Fibroblast of the aortic adventitia (primary cell): ENCODE results near the gene SLC22A17. TPM values are rescaled to one million over a fixed set of nuclear protein-coding genes. Genes with fewer than 3 reads are reported as not detected.

Source experiments
- DNase-seq: peaks from one replicate; pipeline ENCODE4 v3.0.0-alpha.2; 2010; ENCODE audit warnings: low read depth
- H3K4me3 ChIP-seq: 2 replicates; pipeline ENCODE4 v1.5.1; 2011; ENCODE audit warnings: low read depth, mild to moderate bottlenecking, control low read depth, low read length, moderate library complexity
- total RNA-seq: library from RNA; depleted of rRNA; stranded (reverse); fragments of >200 nt; gene quantifications from 2 replicates; pipeline ENCODE4 v1.2.3, GENCODE V29; 2012; ENCODE audit warnings: low replicate concordance
- TF ChIP-seq, protein P1 (sequence below): IDR thresholded peaks from 2 replicates; pipeline ENCODE4 v1.5.1; 2011; ENCODE audit warnings: mild to moderate bottlenecking, low read length, control low read depth, inconsistent platforms; ENCODE audit not compliant: insufficient read depth

Gene SLC22A17
- total RNA-seq, 1 donor: 13.4 TPM

DNA sequence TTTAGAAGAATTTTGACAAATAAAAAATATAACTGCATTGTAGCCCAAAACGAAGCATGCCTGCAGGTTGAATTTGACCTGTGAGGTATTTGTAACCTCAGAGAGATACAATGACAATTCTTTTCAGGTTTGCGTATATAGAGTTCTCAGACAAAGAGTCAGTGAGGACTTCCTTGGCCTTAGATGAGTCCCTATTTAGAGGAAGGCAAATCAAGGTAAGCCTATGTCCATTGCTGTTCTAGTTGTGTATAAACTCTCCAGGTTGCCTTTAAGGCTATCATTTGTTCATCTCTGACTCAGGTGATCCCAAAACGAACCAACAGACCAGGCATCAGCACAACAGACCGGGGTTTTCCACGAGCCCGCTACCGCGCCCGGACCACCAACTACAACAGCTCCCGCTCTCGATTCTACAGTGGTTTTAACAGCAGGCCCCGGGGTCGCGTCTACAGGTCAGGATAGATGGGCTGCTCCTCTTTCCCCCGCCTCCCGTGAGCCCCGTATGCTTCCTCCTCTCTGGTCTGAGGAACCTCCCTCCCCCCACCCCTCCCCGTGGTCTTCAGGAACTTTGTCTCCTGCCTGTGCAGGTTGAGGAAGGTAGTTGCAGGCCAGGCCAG lies 28.7 kb downstream of the SLC22A17 start:
- no peak for DNase-seq
- TF ChIP-seq, protein P1, sequence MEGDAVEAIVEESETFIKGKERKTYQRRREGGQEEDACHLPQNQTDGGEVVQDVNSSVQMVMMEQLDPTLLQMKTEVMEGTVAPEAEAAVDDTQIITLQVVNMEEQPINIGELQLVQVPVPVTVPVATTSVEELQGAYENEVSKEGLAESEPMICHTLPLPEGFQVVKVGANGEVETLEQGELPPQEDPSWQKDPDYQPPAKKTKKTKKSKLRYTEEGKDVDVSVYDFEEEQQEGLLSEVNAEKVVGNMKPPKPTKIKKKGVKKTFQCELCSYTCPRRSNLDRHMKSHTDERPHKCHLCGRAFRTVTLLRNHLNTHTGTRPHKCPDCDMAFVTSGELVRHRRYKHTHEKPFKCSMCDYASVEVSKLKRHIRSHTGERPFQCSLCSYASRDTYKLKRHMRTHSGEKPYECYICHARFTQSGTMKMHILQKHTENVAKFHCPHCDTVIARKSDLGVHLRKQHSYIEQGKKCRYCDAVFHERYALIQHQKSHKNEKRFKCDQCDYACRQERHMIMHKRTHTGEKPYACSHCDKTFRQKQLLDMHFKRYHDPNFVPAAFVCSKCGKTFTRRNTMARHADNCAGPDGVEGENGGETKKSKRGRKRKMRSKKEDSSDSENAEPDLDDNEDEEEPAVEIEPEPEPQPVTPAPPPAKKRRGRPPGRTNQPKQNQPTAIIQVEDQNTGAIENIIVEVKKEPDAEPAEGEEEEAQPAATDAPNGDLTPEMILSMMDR: no peak
- H3K4me3 ChIP-seq: no peak overlapping the region

DNA sequence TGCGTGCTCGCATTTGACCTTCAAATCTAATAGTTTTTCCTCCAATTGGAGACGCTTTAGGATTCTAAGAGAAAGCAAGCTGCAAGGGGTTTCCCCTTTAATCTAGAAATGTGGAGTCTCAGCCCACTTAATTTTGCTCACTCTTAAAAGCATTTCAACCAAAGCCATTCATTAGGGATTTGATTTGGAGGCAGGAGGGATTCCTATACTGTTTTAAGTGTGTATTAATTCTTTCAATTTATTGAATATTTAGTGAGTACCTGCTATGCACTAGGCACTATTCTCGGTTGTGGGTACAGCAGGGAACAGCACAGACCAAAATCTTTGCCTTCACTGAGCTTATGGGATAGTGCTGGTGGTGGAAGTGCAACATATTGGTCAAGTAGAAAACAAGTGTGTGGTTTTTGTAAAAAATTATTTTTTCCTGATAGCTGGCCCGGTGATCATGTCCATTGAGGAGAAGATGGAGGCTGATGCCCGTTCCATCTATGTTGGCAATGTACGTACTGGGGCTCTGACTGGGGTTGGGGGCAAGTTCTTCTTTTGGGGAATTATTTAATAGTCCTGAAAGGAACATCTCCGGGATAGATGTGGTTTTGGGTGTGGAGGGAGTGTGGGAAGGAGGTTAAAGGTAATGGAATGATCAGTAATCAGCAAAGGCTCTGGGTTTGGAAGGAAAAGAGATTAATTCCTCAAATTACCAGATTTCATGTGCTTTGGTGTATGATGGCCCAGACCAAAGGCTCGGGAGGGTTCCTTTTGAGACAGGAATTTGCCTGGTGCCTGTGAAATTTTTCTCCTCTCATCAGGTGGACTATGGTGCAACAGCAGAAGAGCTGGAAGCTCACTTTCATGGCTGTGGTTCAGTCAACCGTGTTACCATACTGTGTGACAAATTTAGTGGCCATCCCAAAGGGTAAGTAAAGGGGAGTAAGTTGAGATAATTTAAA lies 29.8 kb downstream of the SLC22A17 start:
- TF ChIP-seq, protein P1: no peak
- no peak for DNase-seq
- H3K4me3 ChIP-seq: peak overlapping the region; percentile 88

DNA sequence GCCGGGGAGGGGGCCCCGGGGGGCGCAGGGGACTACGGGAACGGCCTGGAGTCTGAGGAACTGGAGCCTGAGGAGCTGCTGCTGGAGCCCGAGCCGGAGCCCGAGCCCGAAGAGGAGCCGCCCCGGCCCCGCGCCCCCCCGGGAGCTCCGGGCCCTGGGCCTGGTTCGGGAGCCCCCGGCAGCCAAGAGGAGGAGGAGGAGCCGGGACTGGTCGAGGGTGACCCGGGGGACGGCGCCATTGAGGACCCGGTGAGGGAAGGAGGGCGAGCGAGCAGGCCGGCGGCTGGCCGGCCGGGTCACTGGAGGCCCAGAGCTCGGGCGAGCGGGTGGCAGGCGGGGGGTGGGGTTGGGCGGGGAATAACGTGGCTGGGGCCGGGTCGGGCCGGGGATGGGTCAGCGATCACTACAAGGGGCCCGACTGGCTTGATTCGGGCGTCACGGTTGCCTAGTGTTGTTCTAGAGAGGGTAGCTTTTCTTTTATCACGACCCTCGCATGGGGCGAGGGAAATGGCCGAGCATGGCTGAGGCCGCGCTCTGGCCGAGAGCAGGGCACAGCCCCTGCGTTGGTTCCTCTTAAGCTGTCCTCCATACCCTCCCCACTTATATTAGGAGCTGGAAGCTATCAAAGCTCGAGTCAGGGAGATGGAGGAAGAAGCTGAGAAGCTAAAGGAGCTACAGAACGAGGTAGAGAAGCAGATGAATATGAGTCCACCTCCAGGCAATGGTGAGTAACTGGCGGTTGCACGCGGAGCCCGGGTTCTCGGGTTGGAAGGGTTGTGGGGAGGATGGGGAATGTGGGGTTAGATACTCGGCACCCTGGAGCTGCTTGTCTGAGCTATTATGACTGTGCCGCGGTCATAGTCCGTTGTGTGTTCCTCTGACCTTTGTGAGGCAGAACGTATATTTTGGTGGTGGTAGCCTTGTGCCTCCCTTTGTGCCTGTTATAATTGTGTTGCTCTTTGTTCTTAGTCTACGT lies 30.8 kb downstream of the SLC22A17 start:
- DNase-seq: peak; percentile 46
- peak overlapping the region; percentile 88 for H3K4me3 ChIP-seq
- TF ChIP-seq, protein P1: no peak

DNA sequence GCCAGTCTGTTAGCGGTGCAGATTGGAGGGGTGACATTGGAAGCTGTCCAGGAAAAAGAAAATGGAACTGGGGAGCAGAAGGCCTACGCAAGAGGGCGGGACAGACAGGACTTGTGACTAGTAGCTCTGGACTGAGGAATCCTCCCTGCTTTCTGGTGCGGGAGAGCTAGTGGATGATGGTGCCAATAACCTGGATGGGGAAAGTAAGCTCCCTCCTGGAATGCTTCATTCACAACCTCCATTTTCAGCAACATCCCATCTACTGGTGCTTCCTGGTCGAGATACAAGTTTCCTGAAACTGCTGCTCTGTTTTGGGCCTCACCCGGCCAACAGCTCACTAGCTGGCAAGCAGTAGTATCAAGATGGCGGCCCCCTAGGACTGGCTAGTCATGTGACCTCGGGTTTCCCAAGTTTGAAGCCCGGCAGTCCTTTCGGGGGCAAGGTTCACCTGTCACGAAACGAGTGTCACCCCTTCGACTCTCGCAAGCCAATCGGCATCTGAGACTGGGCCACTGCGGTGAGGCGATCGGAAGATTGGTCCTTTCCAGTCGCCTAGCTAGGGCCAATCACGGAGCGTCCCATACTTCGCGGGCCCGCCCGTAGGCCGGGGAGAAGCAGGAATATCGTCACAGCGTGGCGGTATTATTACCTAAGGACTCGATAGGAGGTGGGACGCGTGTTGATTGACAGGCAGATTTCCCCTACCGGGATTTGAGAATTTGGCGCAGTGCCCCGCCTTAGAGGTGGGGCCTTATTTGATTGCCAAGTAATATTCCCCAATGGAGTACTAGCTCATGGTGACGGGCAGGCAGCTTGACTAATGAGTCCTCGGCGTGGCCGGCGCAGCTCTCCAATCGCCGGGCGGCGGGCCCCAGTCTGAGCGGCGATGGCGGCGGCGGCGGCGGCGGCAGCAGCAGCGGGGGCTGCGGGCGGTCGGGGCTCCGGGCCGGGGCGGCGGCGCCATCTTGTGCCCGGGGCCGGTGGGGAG lies 31.8 kb downstream of the SLC22A17 start, which contains the start of gene PABPN1:
TSS of gene PABPN1 (plus strand) at position 874 of the 988 bp plus-strand sequence. CDS start at position 887, 13 bp downstream.
- peak within 1 kb of the TSS; percentile 88 for H3K4me3 ChIP-seq
- TF ChIP-seq, protein P1: no peak
- peak; percentile 100 for DNase-seq

DNA sequence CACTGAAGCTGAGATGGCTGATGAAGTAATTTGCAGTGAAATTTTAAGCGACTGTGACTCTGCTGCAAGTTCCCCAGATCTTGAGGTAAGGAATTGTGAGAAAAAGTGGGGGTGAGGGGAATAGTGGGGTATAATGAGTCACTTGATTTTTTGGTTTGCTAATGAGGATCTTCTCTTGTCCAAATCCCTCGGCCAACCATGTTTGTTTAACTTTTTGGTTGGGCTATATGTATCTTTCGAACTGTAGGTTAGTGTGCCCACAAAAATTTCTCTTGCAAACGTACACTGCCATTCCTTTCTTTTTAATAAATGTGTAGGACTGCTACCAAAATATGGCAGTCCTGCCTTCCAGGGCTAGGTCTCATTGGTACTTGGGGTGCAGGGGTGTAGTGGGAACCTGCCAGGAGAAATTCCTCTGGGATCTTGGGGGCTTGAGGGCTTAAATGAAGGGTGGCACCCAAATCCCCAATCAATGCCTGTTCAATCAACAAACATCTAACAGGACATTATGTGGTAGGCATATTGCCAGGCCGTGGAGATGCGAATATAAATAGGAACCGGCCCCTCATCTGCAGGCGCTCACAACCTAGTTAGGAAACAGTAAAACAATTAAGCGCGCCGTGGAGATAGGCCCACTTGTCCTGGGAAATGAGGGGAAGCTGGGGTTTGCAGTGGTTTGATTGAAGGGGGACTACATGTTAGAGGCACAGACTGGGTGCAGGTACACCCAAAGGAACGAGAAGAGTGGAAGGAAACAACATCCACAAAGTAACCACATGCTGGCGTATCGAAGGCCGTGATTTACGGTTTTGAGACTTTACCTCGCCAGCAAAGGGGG lies 32.7 kb downstream of the SLC22A17 start:
- no peak for DNase-seq
- TF ChIP-seq, protein P1: no peak
- peak overlapping the region; percentile 42 for H3K4me3 ChIP-seq
